Endometrial microvascular endothelial cells (primary cell): ENCODE data around the gene SFI1. TPM values are rescaled to one million over a fixed set of nuclear protein-coding genes. Genes with fewer than 3 reads are reported as not detected.

Source experiments
- in situ Hi-C: cut with HindIII; loops from 2 replicates; pipeline ENCODE4 v1.10.0; 2017; ENCODE audit warnings: low sequenced_read_pairs, low pct_unique_long_range_greater_than_20kb; ENCODE audit errors: inconsistent ontology term
- total RNA-seq: library from RNA; depleted of rRNA; stranded (reverse); fragments of >200 nt; gene quantifications from one replicate; pipeline ENCODE4 v1.2.3, GENCODE V29; 2015; ENCODE audit errors: inconsistent ontology term

Gene SFI1
- total RNA-seq, 1 donor from 2014 or later: 20.3 TPM

- in situ Hi-C loops: no loop called here
These were observed 114.9 kb downstream of the SFI1 start for GRCh38 chr22:31611061-31611760.

GRCh38 chr22:31612891-31613285 lies 116.6 kb downstream of the SFI1 start:
- in situ Hi-C loops: no loop called here

- in situ Hi-C loops: no loop called here
These were observed 117.1 kb downstream of the SFI1 start for GRCh38 chr22:31613286-31613903.

- in situ Hi-C loops: no loop called here
These were observed 117.6 kb downstream of the SFI1 start for GRCh38 chr22:31613904-31614296.

GRCh38 chr22:31614781-31615490 lies 118.6 kb downstream of the SFI1 start:
- in situ Hi-C loops: no loop called here

- in situ Hi-C loops: no loop called here
These were observed 119.1 kb downstream of the SFI1 start for GRCh38 chr22:31615491-31615860.

- in situ Hi-C loops: no loop called here
These were observed 119.6 kb downstream of the SFI1 start for GRCh38 chr22:31615940-31616314.

- in situ Hi-C loops: no loop called here
These were observed 120.1 kb downstream of the SFI1 start for GRCh38 chr22:31616315-31616980.

- in situ Hi-C loops: no loop called here
These were observed 121.7 kb downstream of the SFI1 start for GRCh38 chr22:31618057-31618456.

GRCh38 chr22:31618471-31619176 lies 122.3 kb downstream of the SFI1 start:
- in situ Hi-C loops: no loop called here

GRCh38 chr22:31619611-31620300 lies 123.4 kb downstream of the SFI1 start:
- in situ Hi-C loops: no loop called here

GRCh38 chr22:31620756-31621480 lies 124.6 kb downstream of the SFI1 start:
- in situ Hi-C loops: no loop called here

- in situ Hi-C loops: no loop called here
These were observed 125.3 kb downstream of the SFI1 start for GRCh38 chr22:31621507-31622124.

GRCh38 chr22:31622980-31623379 lies 126.6 kb downstream of the SFI1 start:
- in situ Hi-C loops: no loop called here

GRCh38 chr22:31623592-31624304 lies 127.4 kb downstream of the SFI1 start:
- in situ Hi-C loops: no loop called here

GRCh38 chr22:31625257-31625640 lies 128.9 kb downstream of the SFI1 start:
- in situ Hi-C loops: no loop called here
